Right renal cortex interstitium (tissue), 3 donors: ENCODE data around the gene CSPG4. TPM values are rescaled to one million over a fixed set of nuclear protein-coding genes. Genes with fewer than 3 reads are reported as not detected.
A peak's percentile ranks its signal among the peaks of the same experiment; 100 is the strongest.
"Not testable (repeated sequence)": the region's sequence is repeated elsewhere in the genome, so short reads cannot be mapped to it uniquely, and the experiment has no call there.

Experiments used
- DNase-seq, 3 donors: peaks; one replicate each; pipeline ENCODE4 v3.0.0-alpha.2; 2013; ENCODE audit warnings: low read depth in 3 of 3, low spot score in 2 of 3
- polyA plus RNA-seq, 3 donors: library from polyadenylated mRNA; unstranded; fragments of 120-200 nt; gene quantifications; one replicate each; pipeline ENCODE4 v1.2.1, GENCODE V29; 2013; ENCODE audit not compliant: insufficient read length in 3 of 3

Gene CSPG4
- polyA plus RNA-seq, result 1 to 10 TPM; 6.4 to 7.5 (median 6.9) TPM

- DNase-seq, result peak in 1 of 3 donors; percentile 57
These were observed at the start of gene CSPG4 for GRCh38 chr15:75712668-75713337. Gene CSPG4, minus strand, starts transcription at chr15:75712848. Its CDS starts 93 bp downstream, at chr15:75712755.

GRCh38 chr15:75762357-75762718 is 49.7 kb upstream of the CSPG4 start:
- DNase-seq, result not testable (repeated sequence)

GRCh38 chr15:75761446-75762356 is 49.1 kb upstream of the CSPG4 start:
- no peak for DNase-seq

GRCh38 chr15:75760704-75761435 is 48.2 kb upstream of the CSPG4 start:
- DNase-seq, result no peak

GRCh38 chr15:75760131-75760520 is 47.5 kb upstream of the CSPG4 start:
- DNase-seq, result not testable (repeated sequence)

- no peak for DNase-seq
These were observed 46.9 kb upstream of the CSPG4 start for GRCh38 chr15:75759416-75760130.

- DNase-seq, result peak; percentile 53 to 85 (median 80)
These were observed 45.6 kb upstream of the CSPG4 start for GRCh38 chr15:75758071-75758872.

GRCh38 chr15:75754871-75755270 is 42.2 kb upstream of the CSPG4 start:
- not testable (repeated sequence) for DNase-seq

GRCh38 chr15:75753145-75753544 is 40.5 kb upstream of the CSPG4 start:
- no peak for DNase-seq

GRCh38 chr15:75751891-75752290 is 39.2 kb upstream of the CSPG4 start:
- DNase-seq, result no peak

GRCh38 chr15:75751116-75751875 is 38.6 kb upstream of the CSPG4 start:
- DNase-seq, result no peak

- no peak for DNase-seq
These were observed 37.8 kb upstream of the CSPG4 start for GRCh38 chr15:75750261-75751050.

GRCh38 chr15:75749820-75750219 is 37.2 kb upstream of the CSPG4 start:
- DNase-seq, result no peak

- not testable (repeated sequence) for DNase-seq
These were observed 36.2 kb upstream of the CSPG4 start for GRCh38 chr15:75748882-75749281.

GRCh38 chr15:75747121-75747520 is 34.5 kb upstream of the CSPG4 start:
- DNase-seq, result not testable (repeated sequence)

- DNase-seq, result no peak
These were observed 32.7 kb upstream of the CSPG4 start for GRCh38 chr15:75745305-75745704.

- DNase-seq, result not testable (repeated sequence)
These were observed 29.7 kb upstream of the CSPG4 start for GRCh38 chr15:75742346-75742745.

- DNase-seq, result no peak
These were observed 27.1 kb upstream of the CSPG4 start for GRCh38 chr15:75739791-75740190.
